GM19438 (cell line): ENCODE results near the gene ZDHHC1.

Experiments used
- ATAC-seq: cut with Tn5 transposase; IDR thresholded peaks from one replicate; pipeline ENCODE4 v1.9.1; 2021; ENCODE audit warnings: low read depth; ENCODE audit not compliant: unreplicated experiment

ZDHHC1 gene

GRCh38 chr16:67413978-67414911 is 2.0 kb downstream of the ZDHHC1 start:
- ATAC-seq: no peak

GRCh38 chr16:67412294-67412693 is 4.0 kb downstream of the ZDHHC1 start:
- no peak for ATAC-seq

GRCh38 chr16:67411339-67411738 is 4.9 kb downstream of the ZDHHC1 start:
- no peak for ATAC-seq

- no peak for ATAC-seq
Measured at GRCh38 chr16:67409631-67410030, 6.6 kb downstream of the ZDHHC1 start.

GRCh38 chr16:67407788-67408452 is 8.4 kb downstream of the ZDHHC1 start:
- no peak for ATAC-seq

DNA sequence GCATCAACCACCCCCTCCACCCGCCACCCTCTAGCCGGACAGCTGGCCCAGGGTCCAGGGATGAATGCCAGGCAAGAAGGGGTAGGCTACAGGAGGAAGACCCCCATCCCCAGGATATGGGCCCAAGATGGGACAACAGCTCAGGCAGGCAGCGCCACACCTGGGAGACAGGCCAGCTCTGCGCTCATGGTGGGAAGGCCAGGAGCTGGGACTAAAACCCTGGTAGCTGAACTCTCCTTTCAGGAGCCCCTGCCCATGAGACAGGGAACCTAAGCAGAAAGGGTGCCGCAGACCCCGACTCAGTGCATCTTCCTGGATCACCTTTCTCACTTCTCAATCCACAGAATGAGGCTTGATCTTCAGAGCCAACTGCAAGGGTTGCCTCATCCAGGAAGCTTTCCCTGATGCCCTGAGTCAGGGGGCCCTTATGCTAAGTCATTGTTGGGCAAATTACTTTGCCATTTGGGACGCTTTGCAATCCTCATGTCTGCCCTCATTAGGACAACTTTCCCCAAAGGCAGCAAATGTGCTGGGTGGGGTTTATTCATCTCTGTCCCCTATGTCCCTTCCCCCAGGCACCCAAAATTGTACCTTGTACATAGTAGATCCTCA is 9.0 kb downstream of the ZDHHC1 start:
- no peak for ATAC-seq

DNA sequence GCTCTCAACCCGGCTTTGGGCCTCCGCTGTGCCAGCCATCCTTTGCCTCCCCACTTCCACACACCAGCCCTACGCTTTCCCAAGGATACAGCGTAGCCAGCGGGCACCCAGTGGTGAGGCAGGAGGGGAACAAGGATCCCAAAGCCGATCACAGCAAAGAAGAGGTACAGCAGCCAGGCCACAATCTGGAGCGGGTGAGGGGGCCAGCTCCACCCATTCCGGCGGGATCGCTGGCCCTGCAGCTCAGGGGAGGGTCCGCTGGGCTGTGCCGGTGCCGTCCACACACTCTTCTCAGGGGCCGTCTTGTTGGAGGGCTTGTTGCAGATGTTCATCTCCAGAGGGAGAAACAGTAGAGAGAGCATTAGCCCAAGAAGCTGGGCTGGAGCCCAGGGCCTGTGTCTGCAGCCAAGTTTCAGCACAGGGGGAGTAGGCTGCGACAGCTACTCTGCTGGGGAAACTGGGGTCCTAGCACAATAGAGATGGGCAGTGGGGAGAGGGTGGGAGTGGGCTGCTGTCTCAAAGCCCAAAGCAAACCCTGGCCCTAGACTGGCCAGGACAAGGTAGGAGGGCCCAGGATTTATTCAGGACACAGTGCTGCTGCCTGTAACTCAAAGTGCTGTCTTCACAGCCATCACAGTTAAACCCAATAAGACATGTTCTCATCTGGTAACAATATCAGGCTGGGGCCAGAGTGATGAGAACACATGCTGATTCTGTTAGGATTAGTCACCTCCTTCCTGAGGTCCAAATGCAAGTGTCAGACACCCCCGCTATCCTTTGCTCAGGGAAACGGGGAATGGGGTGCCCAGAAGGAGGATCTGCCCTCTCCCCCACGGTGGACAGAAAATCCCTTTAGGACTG is 9.9 kb downstream of the ZDHHC1 start:
- no peak for ATAC-seq

DNA sequence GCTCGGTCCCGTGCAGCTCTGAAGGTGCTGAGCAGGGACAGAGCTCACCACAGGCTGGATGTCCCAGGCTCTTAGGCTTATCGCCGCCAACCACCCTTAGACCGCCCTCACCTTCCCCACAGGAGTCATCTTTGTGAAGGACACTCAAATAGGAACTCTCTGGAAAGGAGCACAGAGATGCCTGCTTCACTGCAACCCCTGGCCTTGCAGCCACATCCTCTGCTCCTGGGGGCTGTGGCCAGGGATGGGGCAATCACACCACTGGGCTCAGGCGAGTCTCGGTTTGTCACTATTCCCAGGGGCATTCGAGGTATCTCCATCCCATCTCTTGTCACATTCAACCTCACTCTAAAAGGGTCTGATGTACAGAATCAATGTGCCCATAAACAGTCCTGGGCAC is 10.9 kb downstream of the ZDHHC1 start:
- ATAC-seq: no peak

- ATAC-seq: no peak
Measured at GRCh38 chr16:67404740-67405226, 11.5 kb downstream of the ZDHHC1 start.

GRCh38 chr16:67403976-67404555 is 12.2 kb downstream of the ZDHHC1 start:
- no peak for ATAC-seq

DNA sequence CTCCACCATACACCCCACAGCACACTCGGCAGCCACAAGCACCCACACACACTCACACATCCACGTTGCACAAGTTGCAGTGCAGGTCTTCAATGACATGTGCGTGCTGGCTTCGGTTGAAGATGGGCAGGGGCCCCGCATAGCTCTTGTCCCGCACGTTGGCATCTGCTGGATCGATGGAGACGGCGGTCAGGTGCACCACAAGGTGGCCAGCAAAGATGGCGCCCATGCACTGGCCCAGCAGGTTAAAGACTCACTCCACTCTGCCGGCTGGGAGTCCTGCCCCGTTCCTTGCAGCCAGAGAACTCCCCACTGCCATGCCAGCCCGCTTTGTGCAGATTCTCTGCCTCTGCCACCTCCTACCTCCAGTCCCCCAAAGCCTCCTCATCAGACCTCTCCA is 15.4 kb downstream of the ZDHHC1 start:
- no peak for ATAC-seq

DNA sequence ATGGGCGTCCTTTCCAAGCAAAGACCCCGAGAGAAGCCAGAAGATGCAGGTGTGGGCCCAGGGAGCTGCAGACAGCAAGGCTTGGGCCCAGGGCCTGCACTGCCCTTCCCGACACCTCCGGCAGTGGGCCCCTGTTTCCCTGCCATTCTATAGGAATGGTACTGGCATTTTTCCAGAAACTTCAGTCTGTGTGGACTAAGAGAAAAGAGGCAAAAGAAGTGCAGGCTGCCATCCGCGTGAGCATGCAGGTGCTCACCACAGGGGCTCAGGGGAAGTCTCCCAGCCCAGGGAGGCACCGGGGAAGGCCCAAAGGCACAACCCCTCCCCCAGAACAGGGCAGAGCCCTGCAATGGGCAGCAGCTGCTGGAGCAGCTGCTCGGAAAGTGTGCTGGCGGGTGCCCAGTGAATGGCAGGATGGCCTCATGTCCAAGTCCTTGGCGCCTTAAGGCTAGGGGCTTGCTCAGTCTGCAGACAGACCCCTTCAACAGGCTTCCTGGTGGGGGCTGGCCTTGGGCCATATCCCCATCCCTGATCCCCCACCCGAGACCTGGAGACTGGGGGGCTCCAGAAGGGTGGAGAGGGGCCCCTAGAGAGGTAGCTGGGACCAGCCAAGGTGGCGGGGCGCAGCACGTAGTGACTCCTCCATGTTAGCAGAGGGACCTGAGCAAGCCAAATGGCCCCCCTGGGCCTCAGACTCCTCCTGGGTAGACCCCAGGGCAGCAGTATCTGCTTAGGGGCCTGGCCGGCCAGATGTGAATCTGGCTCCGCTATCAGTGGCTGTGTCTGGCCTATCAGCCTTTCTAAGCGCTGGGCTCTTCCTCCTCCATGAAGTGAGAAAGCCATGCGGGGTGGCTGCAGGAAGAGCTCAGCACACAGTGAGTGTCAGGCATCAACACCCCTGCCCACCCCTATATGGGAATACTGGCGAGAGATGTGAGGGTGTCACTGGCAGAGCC is 16.2 kb downstream of the ZDHHC1 start:
- ATAC-seq: no peak

DNA sequence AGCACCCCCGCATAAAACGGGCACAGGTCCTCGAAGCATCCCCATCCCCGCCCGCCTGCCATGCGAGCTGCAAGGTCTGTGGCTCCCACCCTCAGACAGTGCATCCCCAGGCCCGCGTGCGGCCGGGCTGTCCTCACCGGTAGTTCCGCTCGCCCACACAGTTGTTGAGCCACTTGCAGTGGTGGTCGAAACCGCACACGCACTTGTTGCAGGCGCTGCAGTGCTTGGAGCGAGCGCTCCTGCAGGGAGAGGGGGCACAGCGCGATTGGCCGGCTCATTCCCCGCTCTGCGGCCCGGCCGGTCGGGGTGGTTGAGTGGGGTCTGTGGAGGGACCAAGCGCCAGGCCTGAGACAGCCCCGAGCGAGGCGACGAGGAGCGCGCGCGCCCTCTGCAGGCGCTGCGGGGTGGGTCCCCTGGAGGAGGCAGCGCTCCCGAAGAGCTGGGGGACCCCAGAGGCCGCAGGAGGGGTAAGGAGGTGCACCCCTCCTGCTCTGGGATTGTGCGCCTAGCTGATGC is 17.0 kb downstream of the ZDHHC1 start:
- ATAC-seq: no peak

GRCh38 chr16:67398546-67399217 is 17.6 kb downstream of the ZDHHC1 start:
- no peak for ATAC-seq

GRCh38 chr16:67397812-67398545 is 18.3 kb downstream of the ZDHHC1 start:
- no peak for ATAC-seq

DNA sequence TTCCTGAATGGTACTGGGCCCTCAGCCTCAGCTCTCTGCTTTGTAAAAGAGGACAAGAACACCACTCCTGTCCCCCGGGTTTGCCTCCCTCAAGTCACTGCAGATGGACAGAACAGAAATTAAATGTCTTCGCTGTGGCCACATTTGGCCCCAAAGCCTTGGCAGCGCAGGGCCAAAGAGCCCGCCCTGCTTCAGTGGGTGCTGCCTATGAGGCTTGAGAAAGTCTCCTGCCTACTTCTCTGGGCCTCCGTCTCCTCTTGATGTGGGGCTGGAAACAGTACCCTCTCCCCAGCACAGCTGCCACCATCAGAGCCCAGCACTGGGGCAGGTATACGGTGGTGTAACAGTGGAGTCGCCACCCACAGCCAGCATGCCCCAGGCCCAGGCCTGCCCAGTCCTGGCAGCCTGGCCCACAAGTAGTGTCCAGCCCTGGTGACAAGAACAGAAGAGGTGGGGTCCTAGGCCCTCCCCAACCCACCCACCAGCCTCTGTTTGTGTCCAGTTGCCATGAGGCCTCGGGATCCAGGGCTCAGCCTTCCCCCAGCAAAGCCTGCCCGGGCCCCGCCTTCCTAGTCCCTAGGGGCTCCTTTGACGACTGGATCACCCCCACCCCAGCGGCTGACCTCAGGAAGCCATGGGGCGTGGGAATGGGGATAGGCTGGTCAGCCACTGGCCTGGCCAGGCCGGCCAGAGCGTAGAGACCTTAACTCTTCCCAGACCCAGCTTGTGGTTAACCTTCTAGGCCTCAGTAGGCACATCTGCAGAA is 19.1 kb downstream of the ZDHHC1 start:
- no peak for ATAC-seq
